Brain microvascular endothelial cell (primary cell): ENCODE measurements around the gene ACTG2.

ENCODE experiments used
- DNase-seq: peaks from one replicate; pipeline ENCODE4 v3.0.0-alpha.2; 2020
- H3K27ac ChIP-seq: fragments of 250-450 bp; sonication (Bioruptor Pico); 2 replicates; pipeline ENCODE4 v1.5.1; 2020; ENCODE audit warnings: mild to moderate bottlenecking, moderate library complexity
- H3K27me3 ChIP-seq: fragments of 250-450 bp; sonication (Bioruptor Pico); replicated peaks from 2 replicates; pipeline ENCODE4 v1.5.1; 2020; ENCODE audit warnings: mild to moderate bottlenecking
- H3K36me3 ChIP-seq: fragments of 250-450 bp; sonication (Bioruptor Pico); replicated peaks from 2 replicates; pipeline ENCODE4 v1.5.1; 2020; ENCODE audit warnings: mild to moderate bottlenecking
- H3K4me3 ChIP-seq: 2 replicates; pipeline ENCODE4 v1.5.1; 2011; ENCODE audit warnings: low read depth, mild to moderate bottlenecking, control low read depth, low read length, moderate library complexity
- in situ Hi-C: cut with HindIII; loops from 2 replicates; pipeline ENCODE4 v1.10.0; 2017; ENCODE audit warnings: low sequenced_read_pairs, low pct_ligation_motif_present
- TF ChIP-seq, protein P1 (sequence below): IDR thresholded peaks from 2 replicates; pipeline ENCODE4 v1.5.1; 2011; ENCODE audit warnings: low read depth, mild to moderate bottlenecking, moderate library complexity, low read length, control low read depth, inconsistent platforms; ENCODE audit errors: missing control alignments

The ACTG2 gene

DNA sequence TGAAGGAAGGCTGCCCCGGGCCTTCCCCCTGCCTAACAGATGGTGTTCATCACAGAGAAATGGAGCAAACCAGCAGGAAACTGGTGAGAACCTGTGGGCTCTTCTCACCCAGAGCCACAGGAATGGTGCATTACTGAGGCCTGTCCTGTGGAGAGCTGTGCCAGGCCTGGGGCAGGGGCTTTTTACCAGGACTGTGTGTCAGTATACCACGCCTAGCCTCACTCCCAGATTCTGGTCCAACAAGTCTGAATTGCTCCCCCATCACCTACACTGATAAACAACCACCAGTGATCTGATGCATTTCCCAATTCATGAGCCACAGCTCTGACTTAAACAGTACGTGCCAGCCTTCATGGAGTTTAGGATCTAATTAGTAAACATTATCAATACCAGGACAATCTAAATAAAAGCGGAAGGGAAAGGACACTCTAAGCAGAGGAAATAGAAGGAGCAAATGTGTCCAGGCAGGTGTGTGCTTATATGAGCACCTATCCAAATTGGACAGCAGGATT lies 24.9 kb downstream of the ACTG2 start:
- Histone ChIP-seq H3K27me3 (no peaks in the 10 kb centered on the region), H3K27ac (no peak overlapping the region), H3K36me3 (peaks cover 2% of the 10 kb centered on the region), H3K4me3 (no peak overlapping the region)
- no peak for DNase-seq
- TF ChIP-seq, protein P1, sequence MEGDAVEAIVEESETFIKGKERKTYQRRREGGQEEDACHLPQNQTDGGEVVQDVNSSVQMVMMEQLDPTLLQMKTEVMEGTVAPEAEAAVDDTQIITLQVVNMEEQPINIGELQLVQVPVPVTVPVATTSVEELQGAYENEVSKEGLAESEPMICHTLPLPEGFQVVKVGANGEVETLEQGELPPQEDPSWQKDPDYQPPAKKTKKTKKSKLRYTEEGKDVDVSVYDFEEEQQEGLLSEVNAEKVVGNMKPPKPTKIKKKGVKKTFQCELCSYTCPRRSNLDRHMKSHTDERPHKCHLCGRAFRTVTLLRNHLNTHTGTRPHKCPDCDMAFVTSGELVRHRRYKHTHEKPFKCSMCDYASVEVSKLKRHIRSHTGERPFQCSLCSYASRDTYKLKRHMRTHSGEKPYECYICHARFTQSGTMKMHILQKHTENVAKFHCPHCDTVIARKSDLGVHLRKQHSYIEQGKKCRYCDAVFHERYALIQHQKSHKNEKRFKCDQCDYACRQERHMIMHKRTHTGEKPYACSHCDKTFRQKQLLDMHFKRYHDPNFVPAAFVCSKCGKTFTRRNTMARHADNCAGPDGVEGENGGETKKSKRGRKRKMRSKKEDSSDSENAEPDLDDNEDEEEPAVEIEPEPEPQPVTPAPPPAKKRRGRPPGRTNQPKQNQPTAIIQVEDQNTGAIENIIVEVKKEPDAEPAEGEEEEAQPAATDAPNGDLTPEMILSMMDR, result no peak
- in situ Hi-C loops, result no loop called here

DNA sequence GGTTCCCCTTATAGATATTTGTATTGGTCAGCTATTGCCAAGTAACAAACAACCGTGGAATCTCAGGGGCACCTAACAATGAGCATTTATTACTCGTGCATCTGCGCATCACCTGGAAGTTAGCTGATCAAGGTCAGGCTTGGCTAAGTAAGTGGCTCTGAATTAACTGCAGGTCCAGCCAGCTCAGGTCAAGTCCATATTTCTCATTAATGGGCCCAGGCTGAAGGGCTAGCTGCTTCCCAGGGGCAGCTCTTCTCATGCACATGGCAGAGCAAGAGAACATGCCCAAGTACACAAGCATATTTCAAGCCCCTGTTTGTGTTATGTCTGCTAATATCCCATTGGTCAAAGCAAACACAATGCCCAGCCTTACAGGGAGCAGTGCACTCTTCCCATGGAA lies 26.0 kb downstream of the ACTG2 start:
- in situ Hi-C loops, result no loop called here
- no peak overlapping the region for H3K4me3 ChIP-seq
- DNase-seq, result no peak
- TF ChIP-seq, protein P1, result no peak
- no peak overlapping the region for H3K27ac ChIP-seq
- no peaks in the 10 kb centered on the region for H3K27me3 ChIP-seq
- H3K36me3 ChIP-seq, result peaks cover 2% of the 10 kb centered on the region

DNA sequence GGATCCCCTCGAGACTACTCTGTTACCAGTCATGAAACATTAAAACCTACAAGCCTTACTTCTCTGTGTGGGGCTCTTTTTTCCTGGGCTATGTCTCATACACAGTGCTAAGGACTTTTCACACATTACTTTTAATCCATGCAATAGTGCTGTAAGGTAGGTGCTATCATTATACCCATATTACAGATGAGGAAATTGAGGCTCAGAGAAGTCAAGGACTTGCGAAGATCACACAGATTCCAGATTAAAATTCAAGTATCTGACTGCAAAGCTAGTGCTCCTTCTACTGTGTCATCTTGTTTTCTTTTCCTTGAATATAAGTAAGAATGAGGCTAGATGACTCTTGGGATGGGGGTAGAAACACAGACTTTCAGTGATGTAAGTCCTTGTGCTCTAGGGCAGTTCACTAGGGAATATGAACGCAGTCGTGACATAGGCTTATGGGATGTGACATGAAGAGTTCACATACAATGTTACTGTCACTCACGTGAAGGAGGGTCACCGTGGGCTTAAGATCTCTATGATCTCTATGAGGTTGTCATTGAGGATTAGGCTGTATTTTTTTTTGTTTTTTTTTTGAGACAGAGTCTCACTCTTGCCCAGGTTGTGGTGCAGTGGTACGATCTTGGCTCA lies 26.9 kb downstream of the ACTG2 start:
- in situ Hi-C loops, result no loop called here
- Histone ChIP-seq H3K27ac (no peak overlapping the region), H3K36me3 (no peaks in the 10 kb centered on the region), H3K4me3 (no peak overlapping the region), H3K27me3 (no peaks in the 10 kb centered on the region)
- TF ChIP-seq, protein P1, result no peak
- DNase-seq, result no peak

DNA sequence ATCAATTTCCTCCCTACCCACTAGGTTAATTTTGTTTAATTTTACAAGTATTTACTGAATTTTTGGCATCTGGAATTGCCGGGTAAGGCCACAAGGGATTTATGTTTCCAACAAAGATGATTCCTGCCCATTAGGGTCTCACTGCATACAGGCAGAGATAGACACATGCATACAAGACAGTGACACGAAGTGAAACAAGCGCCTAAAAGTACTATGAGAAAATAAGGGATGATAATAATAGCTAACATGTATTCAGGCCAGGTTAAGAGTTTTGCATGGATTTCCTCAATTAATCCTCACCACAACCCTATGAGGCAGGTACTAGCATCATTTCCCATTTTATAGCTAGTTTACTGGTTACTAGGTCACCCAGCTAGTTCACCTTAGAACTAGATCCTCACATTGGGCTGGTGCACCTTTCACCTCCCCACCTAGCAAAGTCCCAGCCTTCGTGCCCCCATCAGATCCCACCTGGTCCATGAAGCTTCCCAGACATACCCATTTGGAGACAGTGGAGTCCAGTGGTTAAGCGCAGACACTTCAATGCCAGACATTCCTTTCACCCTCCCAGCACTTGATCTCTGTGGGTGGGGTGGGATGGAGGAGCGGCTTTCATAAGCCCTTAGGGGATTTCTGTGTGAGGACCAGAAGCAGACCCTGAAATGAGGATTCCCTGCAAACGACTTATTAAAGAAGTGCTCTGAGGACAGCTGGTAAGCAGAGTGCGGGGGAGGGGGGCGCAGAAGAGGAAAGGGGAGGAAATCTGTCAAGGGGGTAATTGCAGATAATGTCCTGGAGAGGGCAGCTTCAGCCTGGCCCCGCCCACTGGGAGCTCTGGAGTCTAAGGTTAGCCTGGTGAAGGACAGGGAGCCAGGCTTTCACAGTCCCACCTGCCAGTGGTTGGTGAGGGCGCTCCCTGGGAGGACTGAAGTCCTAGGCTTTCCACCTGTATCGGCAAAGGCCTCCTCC lies 28.1 kb downstream of the ACTG2 start:
- TF ChIP-seq, protein P1, result peak; percentile 39
- H3K27ac ChIP-seq, result no peak overlapping the region
- H3K27me3 ChIP-seq, result no peaks in the 10 kb centered on the region
- no peak overlapping the region for H3K4me3 ChIP-seq
- DNase-seq, result no peak
- H3K36me3 ChIP-seq, result no peaks in the 10 kb centered on the region
- in situ Hi-C loops, result no loop called here

DNA sequence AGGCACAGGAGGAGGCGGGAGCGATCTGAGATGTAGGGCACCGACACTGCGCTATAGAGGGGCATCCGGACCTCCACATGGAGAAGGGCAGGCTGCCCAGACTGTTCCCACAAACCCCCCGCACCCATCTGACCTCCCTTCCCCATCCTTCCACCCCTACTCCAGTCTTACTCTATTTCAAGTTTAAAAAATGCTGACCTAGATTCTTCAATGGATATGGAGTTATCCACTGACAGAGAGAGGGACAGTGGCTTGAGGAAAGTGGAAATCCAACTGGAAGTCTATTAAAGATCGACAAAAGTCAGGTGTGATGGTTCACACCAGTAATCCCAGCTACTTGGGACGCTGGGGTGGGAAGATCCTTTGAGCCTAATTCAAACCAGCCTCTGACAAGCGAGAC lies 28.8 kb downstream of the ACTG2 start:
- in situ Hi-C loops, result no loop called here
- Histone ChIP-seq H3K36me3 (no peaks in the 10 kb centered on the region), H3K27me3 (no peaks in the 10 kb centered on the region), H3K27ac (no peak overlapping the region), H3K4me3 (no peak overlapping the region)
- DNase-seq, result no peak
- TF ChIP-seq, protein P1, result no peak
